ENCODE data around the gene C19orf67.

GRCh38 chr19:14063105-14063504, 22.5 kb downstream of the C19orf67 start:
- TF ChIP-seq CTCF (IDR thresholded peaks at IDR 0.05) (no peak), POLR2A (IDR thresholded peaks at IDR 0.05) (no peak)
